ENCODE data around the gene CRK. TPM values are rescaled to one million over a fixed set of nuclear protein-coding genes. Genes with fewer than 3 reads are reported as not detected.
A peak's percentile ranks its signal among the peaks of the same experiment; 100 is the strongest.

Gene CRK
- polyA plus RNA-seq, 6 donors from 2014 or later = 28.1 to 34.6 (median 32.3) TPM

DNA sequence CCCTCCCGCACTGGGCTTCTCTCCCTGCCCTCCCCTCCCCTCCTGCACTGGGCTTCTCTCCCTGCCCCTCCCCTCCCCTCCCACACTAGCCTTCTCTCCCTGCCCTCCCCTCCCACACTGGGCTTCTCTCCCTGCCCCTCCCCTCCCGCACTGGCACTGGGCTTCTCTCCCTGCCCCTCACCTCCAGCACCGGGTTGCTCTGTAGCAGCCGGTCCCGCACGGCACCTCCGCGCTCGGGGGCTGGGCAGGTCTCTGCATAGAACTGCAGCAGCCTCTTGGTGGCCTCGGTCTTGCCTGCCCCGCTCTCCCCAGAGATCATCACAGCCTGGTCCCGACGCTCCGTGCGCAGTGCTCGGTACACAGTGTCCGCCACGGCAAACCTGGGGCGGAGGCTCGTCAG lies 26.6 kb upstream of the CRK start:
- DNase-seq (no peak), ATAC-seq (ENCODE audit: low read depth in 2 of 2) (no peak)
- Mint-ChIP-seq H3K36me3 (peaks cover 0 to 26% of the 10 kb centered on the region in 2 donors), H3K4me3 (peak overlapping the region in 1 of 8 donors; percentile 15), H3K9me3 (no peaks in the 10 kb centered on the region), H3K4me1 (peaks cover 31 to 32% (median 31%) of the 10 kb centered on the region in 3 donors), H3K27me3 (no peaks in the 10 kb centered on the region), H3K27ac (peak overlapping the region in 2 of 6 donors; percentile 76 to 94)

DNA sequence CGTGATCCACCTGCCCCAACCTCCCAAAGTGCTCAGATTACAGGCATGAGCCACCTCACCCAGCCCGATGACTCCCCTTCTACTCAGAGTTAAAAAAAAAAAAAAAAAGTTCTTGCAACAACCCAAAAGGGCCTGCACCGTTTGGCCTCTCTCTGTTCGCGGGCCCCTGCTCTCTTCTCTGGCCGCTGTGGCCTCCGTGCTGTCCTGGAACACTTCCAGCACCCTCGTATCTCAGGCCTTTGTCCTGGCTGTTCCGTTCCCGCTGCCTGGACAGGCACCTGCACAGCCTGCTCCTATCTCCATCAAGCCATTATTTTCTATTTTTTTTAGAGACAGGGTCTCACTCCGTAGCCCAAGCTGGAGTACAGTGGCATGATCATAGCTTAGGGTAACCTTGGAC lies 25.7 kb upstream of the CRK start:
- H3K9me3 Mint-ChIP-seq = no peaks in the 10 kb centered on the region
- H3K4me3 Mint-ChIP-seq = peak overlapping the region in 1 of 8 donors; percentile 79
- peaks cover 24 to 32% (median 32%) of the 10 kb centered on the region in 3 donors for H3K4me1 Mint-ChIP-seq
- no peaks in the 10 kb centered on the region for H3K27me3 Mint-ChIP-seq
- no peak for ATAC-seq (ENCODE audit: low read depth in 2 of 2)
- H3K27ac Mint-ChIP-seq = peak overlapping the region in 4 of 6 donors; percentile 66 to 88 (median 78)
- no peak for DNase-seq
- peaks cover 0 to 26% of the 10 kb centered on the region in 2 donors for H3K36me3 Mint-ChIP-seq

- ATAC-seq (ENCODE audit: low read depth in 2 of 2) = no peak
- Mint-ChIP-seq H3K27ac (peak overlapping the region in 2 of 6 donors; percentile 42 to 66), H3K4me1 (peaks cover 23 to 37% (median 35%) of the 10 kb centered on the region in 3 donors), H3K9me3 (no peaks in the 10 kb centered on the region), H3K4me3 (peak overlapping the region in 3 of 8 donors; percentile 6 to 42 (median 25)), H3K36me3 (peaks cover 0 to 26% of the 10 kb centered on the region in 2 donors), H3K27me3 (no peaks in the 10 kb centered on the region)
- DNase-seq = no peak
Observed at GRCh38 chr17:1480747-1481465, 24.9 kb upstream of the CRK start.

DNA sequence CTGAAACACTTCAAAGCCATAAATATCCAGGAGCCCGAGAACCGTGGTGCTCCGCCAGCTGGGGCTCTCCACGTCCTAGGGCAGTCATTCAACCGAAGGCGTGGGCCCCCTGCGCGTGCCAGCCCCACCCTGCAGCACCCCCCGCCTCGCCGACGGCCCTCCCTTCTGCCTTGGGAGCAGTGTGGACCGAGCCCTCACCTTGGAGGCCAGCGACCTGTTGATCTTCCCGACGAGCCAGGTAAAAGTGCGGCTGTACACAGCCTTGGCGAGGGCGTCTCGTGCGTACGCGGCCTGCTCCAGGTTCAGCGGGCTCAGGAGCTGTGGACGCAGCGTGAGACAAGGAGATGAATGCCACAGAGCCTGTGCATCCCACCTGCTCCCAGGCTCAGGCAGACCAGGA lies 22.4 kb upstream of the CRK start:
- Mint-ChIP-seq H3K4me3 (no peak overlapping the region), H3K27me3 (no peaks in the 10 kb centered on the region), H3K4me1 (peaks cover 30 to 54% (median 49%) of the 10 kb centered on the region in 3 donors), H3K9me3 (no peaks in the 10 kb centered on the region), H3K36me3 (peaks cover 0 to 26% of the 10 kb centered on the region in 2 donors), H3K27ac (peak overlapping the region in 1 of 6 donors; percentile 47)
- ATAC-seq (ENCODE audit: low read depth in 2 of 2) (no peak), DNase-seq (no peak)

- peak overlapping the region in 6 of 8 donors; percentile 65 to 79 (median 74) for H3K4me3 Mint-ChIP-seq
- no peaks in the 10 kb centered on the region for H3K27me3 Mint-ChIP-seq
Observed at GRCh38 chr17:1475321-1475854, 19.4 kb upstream of the CRK start.

GRCh38 chr17:1474402-1475189 lies 18.6 kb upstream of the CRK start:
- no peaks in the 10 kb centered on the region for H3K27me3 Mint-ChIP-seq
- ATAC-seq (ENCODE audit: low read depth in 2 of 2) (peak; percentile 55 to 61), DNase-seq (peak; percentile 68)
- H3K9me3 Mint-ChIP-seq = no peaks in the 10 kb centered on the region
- H3K4me3 Mint-ChIP-seq = peak overlapping the region; percentile 44 to 79 (median 70)
- peak overlapping the region; percentile 80 to 97 (median 93) for H3K27ac Mint-ChIP-seq
- peaks cover 0 to 11% of the 10 kb centered on the region in 2 donors for H3K36me3 Mint-ChIP-seq
- H3K4me1 Mint-ChIP-seq = peaks cover 34 to 66% (median 64%) of the 10 kb centered on the region in 3 donors

More at GRCh38 chr17:1475321-1475854, 19.4 kb upstream of the CRK start:
- Mint-ChIP-seq H3K27ac (peak overlapping the region in 5 of 6 donors; percentile 39 to 97 (median 92)), H3K36me3 (peaks cover 0 to 9% of the 10 kb centered on the region in 2 donors), H3K4me1 (peaks cover 33 to 64% (median 61%) of the 10 kb centered on the region in 3 donors), H3K9me3 (no peaks in the 10 kb centered on the region)
- DNase-seq (no peak), ATAC-seq (ENCODE audit: low read depth in 2 of 2) (no peak)

DNA sequence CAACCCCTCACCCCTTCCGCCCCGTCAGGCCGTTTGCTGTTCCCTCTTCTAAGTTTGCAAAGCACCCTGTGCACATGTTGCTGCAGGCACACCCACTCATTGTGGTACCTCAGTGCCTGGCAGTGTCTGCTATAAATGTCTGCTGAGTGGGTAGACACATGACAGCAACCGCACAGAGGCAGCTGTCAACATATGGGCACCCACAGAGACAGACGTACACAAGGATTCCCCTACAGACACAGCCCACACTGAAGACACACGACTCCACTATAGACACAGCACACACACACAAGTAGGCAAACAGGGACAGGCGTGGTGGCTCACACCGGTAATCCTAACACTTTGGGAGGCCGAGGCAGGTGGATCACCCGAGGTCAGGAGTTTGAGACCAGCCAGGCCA lies 17.8 kb upstream of the CRK start:
- H3K27me3 Mint-ChIP-seq = no peaks in the 10 kb centered on the region
- ATAC-seq (ENCODE audit: low read depth in 2 of 2) = peak; percentile 80 to 82
- H3K27ac Mint-ChIP-seq = peak overlapping the region; percentile 84 to 97 (median 93)
- H3K36me3 Mint-ChIP-seq = peaks cover 7 to 18% of the 10 kb centered on the region in 2 donors
- DNase-seq = peak; percentile 70
- peaks cover 41 to 74% (median 67%) of the 10 kb centered on the region in 3 donors for H3K4me1 Mint-ChIP-seq
- no peaks in the 10 kb centered on the region for H3K9me3 Mint-ChIP-seq
- H3K4me3 Mint-ChIP-seq = peak overlapping the region; percentile 32 to 79 (median 67)

DNA sequence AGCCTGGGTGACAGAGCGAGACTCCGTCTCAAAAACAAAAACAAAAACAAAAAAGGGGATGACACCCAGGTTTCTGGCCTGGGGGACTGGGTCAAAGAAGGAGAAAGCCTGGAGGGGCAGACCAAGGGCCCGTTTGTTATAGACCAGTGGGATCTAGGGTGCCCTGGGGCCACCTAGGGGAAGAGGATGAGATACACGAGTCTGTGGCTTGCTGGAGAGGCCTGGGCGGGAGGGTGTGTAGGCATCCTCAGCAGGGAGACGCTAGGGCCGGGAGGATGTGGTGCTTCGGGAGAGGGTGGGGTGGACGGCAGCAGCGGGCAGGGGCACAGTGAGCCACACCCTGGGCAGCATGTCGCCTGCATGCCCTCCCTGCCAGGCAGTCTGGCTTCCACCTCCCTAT lies 17.1 kb upstream of the CRK start:
- Mint-ChIP-seq H3K4me3 (peak overlapping the region in 4 of 8 donors; percentile 16 to 74 (median 68)), H3K27me3 (no peaks in the 10 kb centered on the region), H3K4me1 (peaks cover 44 to 79% (median 69%) of the 10 kb centered on the region in 3 donors), H3K9me3 (no peaks in the 10 kb centered on the region), H3K36me3 (peaks cover 10 to 21% of the 10 kb centered on the region in 2 donors), H3K27ac (peak overlapping the region in 5 of 6 donors; percentile 84 to 94 (median 92))
- ATAC-seq (ENCODE audit: low read depth in 2 of 2) (no peak), DNase-seq (no peak)

DNA sequence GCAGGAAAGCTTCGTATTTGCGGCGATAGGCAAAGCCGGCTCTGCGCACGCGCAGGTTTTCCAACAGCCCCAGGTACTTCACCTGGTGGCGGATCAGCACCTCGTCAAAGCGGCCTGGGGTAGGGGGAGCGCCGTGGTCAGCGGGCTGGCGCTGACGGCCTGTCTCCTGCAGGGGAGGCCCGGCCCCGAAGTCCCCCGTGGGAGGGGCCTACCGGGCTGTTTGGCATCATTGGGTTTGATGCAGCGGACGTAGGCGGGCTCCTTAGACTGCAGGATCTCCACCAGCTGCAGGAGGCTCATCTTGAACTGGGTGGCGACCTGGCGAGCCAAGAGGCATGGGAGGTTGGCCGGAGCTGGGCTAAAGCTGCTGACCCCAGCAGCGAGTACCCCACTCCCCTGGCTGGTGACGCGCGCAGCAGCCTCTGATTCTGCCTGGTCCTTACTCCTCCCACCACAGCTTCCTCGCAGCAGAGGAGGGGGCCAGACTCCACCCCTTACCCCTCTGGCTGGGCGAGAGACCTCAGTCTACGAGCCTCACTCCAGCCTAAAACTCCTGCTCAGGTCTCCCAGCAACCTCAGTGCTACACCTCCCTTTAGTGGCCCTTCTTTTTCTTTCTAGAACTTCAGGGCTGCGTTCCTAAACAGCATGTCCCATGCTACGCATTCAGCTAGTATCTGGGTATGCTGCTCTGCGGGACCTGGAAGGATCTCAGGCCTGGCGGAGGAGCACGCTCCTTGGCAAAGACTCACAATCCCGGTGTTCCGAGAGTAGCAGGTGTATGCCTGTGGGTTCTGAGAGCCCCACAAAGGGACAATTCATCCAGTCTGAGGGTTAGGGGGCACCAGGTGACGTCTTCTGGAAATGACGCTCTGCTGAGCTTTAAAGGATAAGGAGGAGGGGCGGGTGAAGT lies 16.1 kb upstream of the CRK start:
- ATAC-seq (ENCODE audit: low read depth in 2 of 2) (no peak), DNase-seq (no peak)
- Mint-ChIP-seq H3K27me3 (no peaks in the 10 kb centered on the region), H3K4me1 (peaks cover 44 to 76% (median 66%) of the 10 kb centered on the region in 3 donors), H3K9me3 (no peaks in the 10 kb centered on the region), H3K36me3 (peaks cover 10 to 18% of the 10 kb centered on the region in 2 donors), H3K27ac (peak overlapping the region in 3 of 6 donors; percentile 84 to 92 (median 91)), H3K4me3 (peak overlapping the region in 2 of 8 donors; percentile 30)

DNA sequence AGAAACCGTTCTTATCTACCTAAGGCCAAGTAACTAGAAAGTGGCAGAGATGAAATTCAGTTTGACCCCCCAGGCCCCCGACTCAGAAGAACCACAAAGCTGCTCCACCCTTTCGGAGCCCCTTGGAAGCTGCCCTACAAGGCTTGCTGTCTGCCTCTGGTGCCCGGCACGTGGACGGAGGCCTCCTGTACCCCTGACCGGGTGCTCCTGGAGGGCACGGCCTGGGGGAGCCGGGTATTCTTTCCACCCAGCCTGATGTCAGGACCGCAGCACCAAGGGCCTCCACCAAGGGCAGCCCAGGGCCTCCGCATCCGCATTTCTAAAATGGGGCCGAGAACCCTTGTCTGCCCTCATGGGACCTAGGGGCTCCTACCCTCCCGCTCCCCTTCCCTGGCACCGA lies 15.5 kb upstream of the CRK start:
- H3K27ac Mint-ChIP-seq = peak overlapping the region in 2 of 6 donors; percentile 26 to 38
- H3K36me3 Mint-ChIP-seq = peaks cover 10 to 18% of the 10 kb centered on the region in 2 donors
- DNase-seq (no peak), ATAC-seq (ENCODE audit: low read depth in 2 of 2) (no peak)
- H3K27me3 Mint-ChIP-seq = no peaks in the 10 kb centered on the region
- no peaks in the 10 kb centered on the region for H3K9me3 Mint-ChIP-seq
- H3K4me3 Mint-ChIP-seq = peak overlapping the region in 2 of 8 donors; percentile 22 to 87
- peaks cover 44 to 69% (median 59%) of the 10 kb centered on the region in 3 donors for H3K4me1 Mint-ChIP-seq

- ATAC-seq (ENCODE audit: low read depth in 2 of 2) (no peak), DNase-seq (no peak)
- Mint-ChIP-seq H3K4me1 (peaks cover 44 to 66% (median 53%) of the 10 kb centered on the region in 3 donors), H3K36me3 (peaks cover 10 to 18% of the 10 kb centered on the region in 2 donors), H3K4me3 (peak overlapping the region in 3 of 8 donors; percentile 22 to 87 (median 27)), H3K27me3 (no peaks in the 10 kb centered on the region), H3K27ac (peak overlapping the region in 4 of 6 donors; percentile 26 to 62 (median 42)), H3K9me3 (no peaks in the 10 kb centered on the region)
Observed at GRCh38 chr17:1470755-1471462, 14.9 kb upstream of the CRK start.
